LoVo (cell line): Measurements from ENCODE around the gene CPHXL2.

Experiments
- DNase-seq: peaks from one replicate; pipeline ENCODE4 v3.0.0-alpha.2; 2016; ENCODE audit warnings: low spot score

CPHXL2 gene

GRCh38 chr16:75640598-75640997, 36.2 kb downstream of the CPHXL2 start:
- no peak for DNase-seq

GRCh38 chr16:75635036-75635435, 41.8 kb downstream of the CPHXL2 start:
- no peak for DNase-seq

GRCh38 chr16:75632857-75633256, 44.0 kb downstream of the CPHXL2 start:
- DNase-seq, result no peak

GRCh38 chr16:75630052-75630451, 46.8 kb downstream of the CPHXL2 start:
- DNase-seq, result no peak

- no peak for DNase-seq
Observed at GRCh38 chr16:75629132-75629531, 47.7 kb downstream of the CPHXL2 start.

- no peak for DNase-seq
Observed at GRCh38 chr16:75628351-75628750, 48.5 kb downstream of the CPHXL2 start.

- no peak for DNase-seq
Observed at GRCh38 chr16:75627851-75628250, 49.0 kb downstream of the CPHXL2 start.

- no peak for DNase-seq
Observed at GRCh38 chr16:75626806-75627205, 50.0 kb downstream of the CPHXL2 start.

GRCh38 chr16:75624921-75625334, 51.9 kb downstream of the CPHXL2 start:
- DNase-seq, result peak; percentile 60

GRCh38 chr16:75622761-75623605, 53.8 kb downstream of the CPHXL2 start, which contains the start of gene ADAT1:
Gene ADAT1, minus strand, starts transcription at chr16:75623281. Its CDS starts 2,482 bp downstream, at chr16:75620799.
- peak; percentile 97 for DNase-seq

- no peak for DNase-seq
Observed at GRCh38 chr16:75621170-75621477, 55.7 kb downstream of the CPHXL2 start.

GRCh38 chr16:75620326-75621169, 56.3 kb downstream of the CPHXL2 start:
- DNase-seq, result no peak

GRCh38 chr16:75618780-75619179, 58.0 kb downstream of the CPHXL2 start:
- DNase-seq, result no peak

GRCh38 chr16:75617121-75617520, 59.7 kb downstream of the CPHXL2 start:
- no peak for DNase-seq

GRCh38 chr16:75616521-75617010, 60.2 kb downstream of the CPHXL2 start:
- DNase-seq, result no peak

GRCh38 chr16:75615619-75616018, 61.2 kb downstream of the CPHXL2 start:
- no peak for DNase-seq

- DNase-seq, result no peak
Observed at GRCh38 chr16:75614066-75614897, 62.5 kb downstream of the CPHXL2 start.
